ENCODE data around the gene SEPTIN10.
"Not testable (repeated sequence)": the region's sequence is repeated elsewhere in the genome, so short reads cannot be mapped to it uniquely, and the experiment has no call there.

The SEPTIN10 gene

DNA sequence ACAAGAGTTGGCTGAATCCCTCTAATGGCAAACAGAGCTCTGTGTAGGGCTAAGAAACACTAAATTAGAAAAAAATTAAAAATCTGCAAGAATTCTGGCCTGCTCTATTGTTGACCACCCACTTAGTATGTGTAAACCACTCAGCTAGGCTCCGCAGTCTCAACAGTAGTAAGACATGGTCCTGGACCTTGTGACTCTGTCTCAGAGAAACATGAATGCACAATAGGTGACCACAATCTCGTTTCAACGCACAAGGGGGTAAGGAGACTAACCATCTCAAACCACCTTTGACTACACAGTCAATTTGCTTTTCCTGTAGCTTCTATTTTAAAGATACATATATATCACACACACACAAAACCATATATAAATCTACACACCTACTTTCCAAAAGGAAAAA is 16.5 kb downstream of the SEPTIN10 start:
- WGBS, 2 experiments: 94 to 98% methylated on average over 3 of the region's 3 CpGs
- Histone ChIP-seq H3K36me3 (ENCODE audit: control insufficient read depth, insufficient read depth, low read length) (no peaks in the 10 kb centered on the region), H3K9me3 (ENCODE audit: control insufficient read depth, low read length) (no peaks in the 10 kb centered on the region), H3K4me3 (ENCODE audit: insufficient read depth, low read depth, low read length) (no peak overlapping the region), H3K27ac (ENCODE audit: insufficient read depth, low read depth, low read length, poor library complexity, severe bottlenecking) (no peak overlapping the region), H3K4me1 (ENCODE audit: control insufficient read depth, insufficient read depth, low read length) (peaks cover 4% of the 10 kb centered on the region), H3K27me3 (ENCODE audit: control insufficient read depth, insufficient read depth, low read length, poor library complexity, severe bottlenecking) (no peaks in the 10 kb centered on the region)

GRCh38 chr2:109595644-109596043 is 18.1 kb downstream of the SEPTIN10 start:
- Histone ChIP-seq H3K36me3 (ENCODE audit: control insufficient read depth, insufficient read depth, low read length) (no peaks in the 10 kb centered on the region), H3K27me3 (ENCODE audit: control insufficient read depth, insufficient read depth, low read length, poor library complexity, severe bottlenecking) (no peaks in the 10 kb centered on the region), H3K4me1 (ENCODE audit: control insufficient read depth, insufficient read depth, low read length) (no peaks in the 10 kb centered on the region), H3K4me3 (ENCODE audit: insufficient read depth, low read depth, low read length) (no peak overlapping the region), H3K9me3 (ENCODE audit: control insufficient read depth, low read length) (no peaks in the 10 kb centered on the region), H3K27ac (ENCODE audit: insufficient read depth, low read depth, low read length, poor library complexity, severe bottlenecking) (no peak overlapping the region)
- WGBS, 2 experiments: 97 to 99% methylated on average over 4 of the region's 4 CpGs

- H3K4me3 ChIP-seq (ENCODE audit: insufficient read depth, low read depth, low read length): no peak overlapping the region
- H3K9me3 ChIP-seq (ENCODE audit: control insufficient read depth, low read length): no peaks in the 10 kb centered on the region
- 92% methylated on average over 16 of the region's 16 CpGs for WGBS, 2 experiments
- H3K4me1 ChIP-seq (ENCODE audit: control insufficient read depth, insufficient read depth, low read length): no peaks in the 10 kb centered on the region
- no peaks in the 10 kb centered on the region for H3K27me3 ChIP-seq (ENCODE audit: control insufficient read depth, insufficient read depth, low read length, poor library complexity, severe bottlenecking)
- H3K36me3 ChIP-seq (ENCODE audit: control insufficient read depth, insufficient read depth, low read length): no peaks in the 10 kb centered on the region
- H3K27ac ChIP-seq (ENCODE audit: insufficient read depth, low read depth, low read length, poor library complexity, severe bottlenecking): no peak overlapping the region
These were observed 19.4 kb downstream of the SEPTIN10 start for GRCh38 chr2:109594246-109594885.

- 90% methylated on average over 1 of the region's 3 CpGs; no CpG with 5 or more reads in 1 of the 2 experiments for WGBS, 2 experiments
- no peaks in the 10 kb centered on the region for H3K9me3 ChIP-seq (ENCODE audit: control insufficient read depth, low read length)
- H3K4me1 ChIP-seq (ENCODE audit: control insufficient read depth, insufficient read depth, low read length): no peaks in the 10 kb centered on the region
- no peak overlapping the region for H3K4me3 ChIP-seq (ENCODE audit: insufficient read depth, low read depth, low read length)
- no peaks in the 10 kb centered on the region for H3K27me3 ChIP-seq (ENCODE audit: control insufficient read depth, insufficient read depth, low read length, poor library complexity, severe bottlenecking)
- no peak overlapping the region for H3K27ac ChIP-seq (ENCODE audit: insufficient read depth, low read depth, low read length, poor library complexity, severe bottlenecking)
- H3K36me3 ChIP-seq (ENCODE audit: control insufficient read depth, insufficient read depth, low read length): no peaks in the 10 kb centered on the region
These were observed 20.9 kb downstream of the SEPTIN10 start for GRCh38 chr2:109592905-109593304.

GRCh38 chr2:109591206-109591605 is 22.6 kb downstream of the SEPTIN10 start:
- no peaks in the 10 kb centered on the region for H3K4me1 ChIP-seq (ENCODE audit: control insufficient read depth, insufficient read depth, low read length)
- H3K4me3 ChIP-seq (ENCODE audit: insufficient read depth, low read depth, low read length): no peak overlapping the region
- no peaks in the 10 kb centered on the region for H3K9me3 ChIP-seq (ENCODE audit: control insufficient read depth, low read length)
- no peak overlapping the region for H3K27ac ChIP-seq (ENCODE audit: insufficient read depth, low read depth, low read length, poor library complexity, severe bottlenecking)
- no peaks in the 10 kb centered on the region for H3K36me3 ChIP-seq (ENCODE audit: control insufficient read depth, insufficient read depth, low read length)
- no peaks in the 10 kb centered on the region for H3K27me3 ChIP-seq (ENCODE audit: control insufficient read depth, insufficient read depth, low read length, poor library complexity, severe bottlenecking)

DNA sequence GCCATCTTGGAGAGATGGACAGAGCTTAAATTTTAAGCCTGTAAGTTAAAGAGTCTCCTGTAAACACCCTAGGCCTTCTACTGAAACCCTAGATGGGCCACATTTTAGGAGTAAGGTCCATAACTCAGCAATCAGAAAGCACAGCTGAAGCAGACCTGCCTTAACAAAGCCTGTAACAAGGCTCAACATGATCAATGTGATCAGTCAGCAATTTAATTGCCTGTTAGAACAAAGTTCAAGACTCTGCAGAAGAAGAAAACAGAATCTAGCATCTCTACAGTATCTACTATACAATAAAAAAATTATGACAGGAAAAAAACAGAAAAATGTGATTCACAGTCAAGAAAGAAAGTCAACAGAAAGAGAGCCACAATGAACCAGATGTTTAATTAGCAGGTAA is 27.1 kb downstream of the SEPTIN10 start:
- no peak overlapping the region for H3K27ac ChIP-seq (ENCODE audit: insufficient read depth, low read depth, low read length, poor library complexity, severe bottlenecking)
- H3K27me3 ChIP-seq (ENCODE audit: control insufficient read depth, insufficient read depth, low read length, poor library complexity, severe bottlenecking): no peaks in the 10 kb centered on the region
- H3K4me1 ChIP-seq (ENCODE audit: control insufficient read depth, insufficient read depth, low read length): no peaks in the 10 kb centered on the region
- H3K36me3 ChIP-seq (ENCODE audit: control insufficient read depth, insufficient read depth, low read length): no peaks in the 10 kb centered on the region
- H3K4me3 ChIP-seq (ENCODE audit: insufficient read depth, low read depth, low read length): no peak overlapping the region
- H3K9me3 ChIP-seq (ENCODE audit: control insufficient read depth, low read length): no peaks in the 10 kb centered on the region

DNA sequence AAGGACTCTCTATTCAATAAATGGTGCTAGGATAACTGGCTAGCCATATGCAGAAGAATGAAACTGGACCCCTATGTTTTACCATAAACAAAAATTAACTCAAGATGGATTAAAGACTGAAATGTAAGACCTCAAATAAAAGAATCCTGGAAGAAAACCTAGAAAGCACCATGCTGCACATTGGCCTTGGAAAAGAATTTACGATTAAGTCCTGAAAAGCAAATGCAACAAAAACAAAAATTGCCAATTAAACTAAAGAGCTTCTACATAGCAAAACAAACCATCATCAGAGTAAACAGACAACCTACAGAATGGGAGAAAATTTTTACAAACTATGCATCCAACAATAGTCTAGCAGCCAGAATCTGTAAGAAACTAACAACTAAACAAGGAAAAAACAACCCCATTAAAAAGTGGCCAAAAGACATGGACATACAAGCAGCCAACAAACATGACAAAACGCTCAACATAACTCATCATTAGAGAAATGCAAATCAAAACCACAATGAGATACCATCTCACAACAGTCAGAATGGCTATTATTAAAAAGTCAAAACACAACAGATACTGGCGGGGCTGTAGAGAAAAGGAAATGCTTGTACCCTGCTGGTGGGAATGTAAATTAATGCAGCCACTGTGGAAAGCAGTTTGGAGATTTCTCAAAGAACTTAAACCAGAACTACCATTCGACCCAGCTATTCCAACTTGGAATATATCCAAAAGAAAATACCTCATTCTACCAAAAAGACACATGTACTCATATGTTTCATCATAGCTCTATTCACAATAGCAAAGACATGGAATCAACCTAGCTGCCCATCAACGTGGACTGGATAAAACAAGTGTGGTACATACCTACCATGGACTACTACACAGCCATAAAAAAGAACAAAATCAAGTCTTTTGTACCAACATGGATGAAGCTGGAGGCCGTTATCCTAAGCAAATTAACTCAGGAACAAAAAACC is 30.6 kb downstream of the SEPTIN10 start:
- Histone ChIP-seq H3K9me3 (ENCODE audit: control insufficient read depth, low read length) (no peaks in the 10 kb centered on the region), H3K27ac (ENCODE audit: insufficient read depth, low read depth, low read length, poor library complexity, severe bottlenecking) (no peak overlapping the region), H3K27me3 (ENCODE audit: control insufficient read depth, insufficient read depth, low read length, poor library complexity, severe bottlenecking) (no peaks in the 10 kb centered on the region), H3K4me1 (ENCODE audit: control insufficient read depth, insufficient read depth, low read length) (no peaks in the 10 kb centered on the region), H3K36me3 (ENCODE audit: control insufficient read depth, insufficient read depth, low read length) (no peaks in the 10 kb centered on the region), H3K4me3 (ENCODE audit: insufficient read depth, low read depth, low read length) (no peak overlapping the region)
- WGBS, 2 experiments: 81 to 91% methylated on average over 6 of the region's 6 CpGs

- not testable (repeated sequence) for H3K4me1 ChIP-seq (ENCODE audit: control insufficient read depth, insufficient read depth, low read length); H3K27me3 ChIP-seq (ENCODE audit: control insufficient read depth, insufficient read depth, low read length, poor library complexity, severe bottlenecking); H3K27ac ChIP-seq (ENCODE audit: insufficient read depth, low read depth, low read length, poor library complexity, severe bottlenecking); H3K9me3 ChIP-seq (ENCODE audit: control insufficient read depth, low read length); H3K36me3 ChIP-seq (ENCODE audit: control insufficient read depth, insufficient read depth, low read length); H3K4me3 ChIP-seq (ENCODE audit: insufficient read depth, low read depth, low read length)
- WGBS, 2 experiments: 85 to 93% methylated on average over 5 of the region's 7 CpGs
These were observed 36.1 kb downstream of the SEPTIN10 start for GRCh38 chr2:109577630-109578029.

DNA sequence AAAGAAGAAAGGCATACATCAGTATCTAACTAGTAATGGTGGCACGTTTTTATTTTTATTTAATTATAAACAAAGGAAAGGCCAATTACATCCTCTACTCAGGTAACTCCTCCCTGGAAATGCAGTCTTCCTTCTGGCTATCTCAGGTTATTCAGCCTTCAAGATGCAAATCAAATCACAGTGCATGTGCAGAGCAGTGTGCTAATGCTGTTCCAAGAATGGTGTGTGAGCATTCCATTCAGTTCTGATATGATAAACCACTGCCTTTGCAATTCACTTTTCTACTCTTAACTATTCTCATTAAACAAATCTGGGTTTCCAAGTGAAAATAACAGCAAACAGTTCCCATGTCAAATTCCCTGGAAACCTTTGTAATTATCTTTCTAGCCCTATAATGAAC is 38.4 kb downstream of the SEPTIN10 start:
- no peak overlapping the region for H3K4me3 ChIP-seq (ENCODE audit: insufficient read depth, low read depth, low read length)
- no peaks in the 10 kb centered on the region for H3K4me1 ChIP-seq (ENCODE audit: control insufficient read depth, insufficient read depth, low read length)
- H3K9me3 ChIP-seq (ENCODE audit: control insufficient read depth, low read length): no peaks in the 10 kb centered on the region
- WGBS, 2 experiments: no CpG with 5 or more reads among the region's 1 CpG
- peaks cover 3% of the 10 kb centered on the region for H3K36me3 ChIP-seq (ENCODE audit: control insufficient read depth, insufficient read depth, low read length)
- H3K27ac ChIP-seq (ENCODE audit: insufficient read depth, low read depth, low read length, poor library complexity, severe bottlenecking): no peak overlapping the region
- H3K27me3 ChIP-seq (ENCODE audit: control insufficient read depth, insufficient read depth, low read length, poor library complexity, severe bottlenecking): no peaks in the 10 kb centered on the region

GRCh38 chr2:109563980-109564550 is 49.7 kb downstream of the SEPTIN10 start:
- Histone ChIP-seq H3K27ac (ENCODE audit: insufficient read depth, low read depth, low read length, poor library complexity, severe bottlenecking) (no peak overlapping the region), H3K27me3 (ENCODE audit: control insufficient read depth, insufficient read depth, low read length, poor library complexity, severe bottlenecking) (no peaks in the 10 kb centered on the region), H3K4me1 (ENCODE audit: control insufficient read depth, insufficient read depth, low read length) (no peaks in the 10 kb centered on the region), H3K36me3 (ENCODE audit: control insufficient read depth, insufficient read depth, low read length) (no peaks in the 10 kb centered on the region), H3K9me3 (ENCODE audit: control insufficient read depth, low read length) (no peaks in the 10 kb centered on the region), H3K4me3 (ENCODE audit: insufficient read depth, low read depth, low read length) (no peak overlapping the region)
- WGBS, 2 experiments: 96 to 99% methylated on average over 3 to 4 of the region's 4 CpGs
